Measurements from ENCODE around the gene SYVN1. TPM values are rescaled to one million over a fixed set of nuclear protein-coding genes. Genes with fewer than 3 reads are reported as not detected.

Gene SYVN1
- total and polyA plus RNA-seq, 10 of the 15 experiments (the other 5 are each of a cell fraction or from before 2014, with no cell fraction given) = 0.79 to 63.6 (median 20.1) TPM

GRCh38 chr11:65181569-65182257, 47.4 kb upstream of the SYVN1 start, which contains the start of gene CAPN1 (continued):
- TF ChIP-seq BCLAF1 (IDR thresholded peaks at IDR 0.05) = no peak
- TF ChIP-seq GABPA (IDR thresholded peaks at IDR 0.05; ENCODE audit: low read depth) = no peak
- TF ChIP-seq USF2 (IDR thresholded peaks at IDR 0.05; ENCODE audit: borderline replicate concordance, low read depth, low read length) = no peak
- TF ChIP-seq CUX1 (IDR thresholded peaks at IDR 0.05; ENCODE audit: insufficient replicate concordance, low read depth, low read length) = no peak
- no peak for TF ChIP-seq ZZZ3 (IDR thresholded peaks at IDR 0.05; ENCODE audit: control insufficient read depth, insufficient read length, low read depth)
- TF ChIP-seq SIN3A (IDR thresholded peaks at IDR 0.05; ENCODE audit: low read depth, low read length) = 0 out of 2 replicates have a peak, but pooled peaks have one; percentile 38
- 0 out of 4 replicates have a peak, but pooled peaks of 1 of the 2 experiments have one; percentile 22 for TF ChIP-seq IKZF2 (IDR thresholded peaks at IDR 0.05)
- TF ChIP-seq NRF1 (conservative IDR thresholded peaks at IDR 0.05; ENCODE audit: low read depth, low read length) = no peak
- TF ChIP-seq REST (IDR thresholded peaks at IDR 0.05; ENCODE audit: low read depth, low read length) = no peak
- no peak for TF ChIP-seq KLF5 (IDR thresholded peaks at IDR 0.05; ENCODE audit: partially characterized antibody)
- TF ChIP-seq TCF7 (IDR thresholded peaks at IDR 0.05; ENCODE audit: borderline replicate concordance) = no peak
- no peak for TF ChIP-seq SIX5 (IDR thresholded peaks at IDR 0.05; ENCODE audit: low read depth, low read length, severe bottlenecking)
- peak; percentile 58 for TF ChIP-seq LARP7 (IDR thresholded peaks at IDR 0.05)
- TF ChIP-seq PKNOX1 (IDR thresholded peaks at IDR 0.05) = no peak
- TF ChIP-seq POLR2A (IDR thresholded peaks at IDR 0.05; ENCODE audit: low read depth, low read length) = 0 out of 2 replicates have a peak, but pooled peaks have one; percentile 24
- TF ChIP-seq SUPT20H (IDR thresholded peaks at IDR 0.05; ENCODE audit: borderline replicate concordance, control insufficient read depth, low read depth, low read length) = no peak
